Amniotic stem cell (primary cell): ENCODE measurements around the gene BCL2L13.
"Not testable (repeated sequence)": the region's sequence is repeated elsewhere in the genome, so short reads cannot be mapped to it uniquely, and the experiment has no call there.

ENCODE experiments used
- DNase-seq: peaks from one replicate; lab custom pipeline; 2025; lab: John Stamatoyannopoulos, UW

The BCL2L13 gene

GRCh38 chr22:17761138-17761488 is 122.6 kb downstream of the BCL2L13 start:
- no peak for DNase-seq

GRCh38 chr22:17763442-17763841 is 124.9 kb downstream of the BCL2L13 start:
- not testable (repeated sequence) for DNase-seq

- DNase-seq: no peak
Observed at GRCh38 chr22:17764036-17764435, 125.5 kb downstream of the BCL2L13 start.

GRCh38 chr22:17764852-17765251 is 126.3 kb downstream of the BCL2L13 start:
- not testable (repeated sequence) for DNase-seq

GRCh38 chr22:17767233-17768065 is 128.9 kb downstream of the BCL2L13 start:
- DNase-seq: no peak

GRCh38 chr22:17769013-17769715 is 130.6 kb downstream of the BCL2L13 start:
- no peak for DNase-seq

- no peak for DNase-seq
Observed at GRCh38 chr22:17769716-17770082, 131.1 kb downstream of the BCL2L13 start.

- no peak for DNase-seq
Observed at GRCh38 chr22:17770180-17771077, 131.9 kb downstream of the BCL2L13 start.

- no peak for DNase-seq
Observed at GRCh38 chr22:17772249-17772957, 133.8 kb downstream of the BCL2L13 start.

GRCh38 chr22:17772958-17773605 is 134.5 kb downstream of the BCL2L13 start:
- no peak for DNase-seq

- DNase-seq: no peak
Observed at GRCh38 chr22:17773606-17774205, 135.1 kb downstream of the BCL2L13 start.

- no peak for DNase-seq
Observed at GRCh38 chr22:17774206-17774925, 135.8 kb downstream of the BCL2L13 start, which contains the start of gene BID. BID (minus strand) TSS chr22:17774469; CDS start chr22:17750116, 24,353 bp downstream.

- no peak for DNase-seq
Observed at GRCh38 chr22:17774926-17775685, 136.5 kb downstream of the BCL2L13 start.

- DNase-seq: no peak
Observed at GRCh38 chr22:17775781-17776465, 137.4 kb downstream of the BCL2L13 start.

- DNase-seq: no peak
Observed at GRCh38 chr22:17777005-17777716, 138.6 kb downstream of the BCL2L13 start.

- no peak for DNase-seq
Observed at GRCh38 chr22:17777717-17778044, 139.1 kb downstream of the BCL2L13 start.

- no peak for DNase-seq
Observed at GRCh38 chr22:17778412-17778976, 139.9 kb downstream of the BCL2L13 start.
